DMS79 (cell line): ENCODE measurements around the gene EPM2A.

Experiments used
- DNase-seq: peaks from one replicate; lab custom pipeline; 2025; lab: John Stamatoyannopoulos, UW

EPM2A gene

GRCh38 chr6:145670311-145670710, 65.0 kb downstream of the EPM2A start:
- DNase-seq, result no peak

GRCh38 chr6:145669627-145670034, 65.7 kb downstream of the EPM2A start:
- DNase-seq, result no peak

GRCh38 chr6:145668844-145669243, 66.5 kb downstream of the EPM2A start:
- no peak for DNase-seq

- no peak for DNase-seq
Observed at GRCh38 chr6:145660676-145661075, 74.6 kb downstream of the EPM2A start.

GRCh38 chr6:145656128-145656527, 79.2 kb downstream of the EPM2A start:
- DNase-seq, result no peak

GRCh38 chr6:145652572-145652971, 82.7 kb downstream of the EPM2A start:
- DNase-seq, result no peak

- DNase-seq, result no peak
Observed at GRCh38 chr6:145651988-145652387, 83.3 kb downstream of the EPM2A start.

GRCh38 chr6:145648149-145648548, 87.2 kb downstream of the EPM2A start:
- DNase-seq, result no peak

GRCh38 chr6:145647602-145648001, 87.7 kb downstream of the EPM2A start:
- DNase-seq, result no peak

- no peak for DNase-seq
Observed at GRCh38 chr6:145643760-145644159, 91.6 kb downstream of the EPM2A start.

- peak; percentile 7 for DNase-seq
Observed at GRCh38 chr6:145633981-145634627, 101.2 kb downstream of the EPM2A start.

GRCh38 chr6:145632971-145633370, 102.3 kb downstream of the EPM2A start:
- DNase-seq, result no peak

- DNase-seq, result no peak
Observed at GRCh38 chr6:145631374-145631773, 103.9 kb downstream of the EPM2A start.

GRCh38 chr6:145630598-145630997, 104.7 kb downstream of the EPM2A start:
- peak; percentile 7 for DNase-seq

- DNase-seq, result no peak
Observed at GRCh38 chr6:145629478-145629877, 105.8 kb downstream of the EPM2A start.

GRCh38 chr6:145627451-145627850, 107.9 kb downstream of the EPM2A start:
- DNase-seq, result no peak

GRCh38 chr6:145626857-145627256, 108.5 kb downstream of the EPM2A start:
- DNase-seq, result no peak

GRCh38 chr6:145623231-145623630, 112.1 kb downstream of the EPM2A start:
- no peak for DNase-seq

GRCh38 chr6:145621776-145622175, 113.5 kb downstream of the EPM2A start:
- DNase-seq, result no peak

- no peak for DNase-seq
Observed at GRCh38 chr6:145620088-145620487, 115.2 kb downstream of the EPM2A start.

GRCh38 chr6:145609521-145609920, 125.8 kb downstream of the EPM2A start:
- no peak for DNase-seq

- no peak for DNase-seq
Observed at GRCh38 chr6:145608850-145609249, 126.5 kb downstream of the EPM2A start.

GRCh38 chr6:145603991-145604390, 131.3 kb downstream of the EPM2A start:
- no peak for DNase-seq

GRCh38 chr6:145603424-145603833, 131.9 kb downstream of the EPM2A start:
- no peak for DNase-seq
